Measurements from ENCODE around the gene BAD.
A peak's percentile ranks its signal among the peaks of the same experiment; 100 is the strongest.

The BAD gene

DNA sequence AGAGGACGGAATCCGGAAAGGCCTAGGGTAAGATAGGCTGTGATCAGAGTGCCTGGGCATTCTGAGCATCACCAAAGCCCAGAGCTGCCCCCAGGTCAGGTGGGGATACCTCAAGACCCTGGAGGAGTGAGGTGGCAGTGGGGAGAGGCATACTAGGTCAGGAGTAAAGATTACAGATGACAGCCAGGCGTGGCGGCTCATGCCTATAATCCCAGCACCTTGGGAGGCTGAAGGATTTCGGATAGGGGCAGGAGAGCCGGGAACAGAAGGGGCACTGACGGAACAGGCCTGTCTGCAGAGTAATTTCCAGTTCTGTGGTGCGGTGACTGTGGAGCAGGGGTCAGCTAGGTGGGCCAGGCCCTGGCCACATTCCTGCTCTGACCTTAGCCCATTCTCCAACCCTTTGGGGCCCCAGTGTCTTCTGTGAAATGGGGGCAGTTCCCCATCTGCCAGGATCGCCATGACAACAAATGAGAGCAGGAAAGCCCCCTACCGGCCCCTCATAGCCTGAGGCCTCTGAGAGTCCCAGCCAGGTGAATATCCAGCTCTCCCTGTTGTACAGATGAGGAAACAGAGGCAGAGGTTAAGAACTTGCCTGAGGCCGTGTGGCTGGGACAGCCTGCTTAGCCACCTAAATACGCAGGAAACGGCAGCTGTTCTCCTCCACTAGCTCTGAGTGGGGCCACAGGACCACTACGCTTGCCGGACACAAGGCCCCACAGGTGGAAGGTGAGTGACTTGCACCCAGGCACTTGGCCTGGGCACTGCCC lies 9.2 kb downstream of the BAD start:
- no peak for DNase-seq

GRCh38 chr11:64269540-64270220 lies 14.8 kb downstream of the BAD start:
- DNase-seq: peak; percentile 96

- no peak for DNase-seq
Measured at GRCh38 chr11:64268893-64269539, 15.4 kb downstream of the BAD start.

DNA sequence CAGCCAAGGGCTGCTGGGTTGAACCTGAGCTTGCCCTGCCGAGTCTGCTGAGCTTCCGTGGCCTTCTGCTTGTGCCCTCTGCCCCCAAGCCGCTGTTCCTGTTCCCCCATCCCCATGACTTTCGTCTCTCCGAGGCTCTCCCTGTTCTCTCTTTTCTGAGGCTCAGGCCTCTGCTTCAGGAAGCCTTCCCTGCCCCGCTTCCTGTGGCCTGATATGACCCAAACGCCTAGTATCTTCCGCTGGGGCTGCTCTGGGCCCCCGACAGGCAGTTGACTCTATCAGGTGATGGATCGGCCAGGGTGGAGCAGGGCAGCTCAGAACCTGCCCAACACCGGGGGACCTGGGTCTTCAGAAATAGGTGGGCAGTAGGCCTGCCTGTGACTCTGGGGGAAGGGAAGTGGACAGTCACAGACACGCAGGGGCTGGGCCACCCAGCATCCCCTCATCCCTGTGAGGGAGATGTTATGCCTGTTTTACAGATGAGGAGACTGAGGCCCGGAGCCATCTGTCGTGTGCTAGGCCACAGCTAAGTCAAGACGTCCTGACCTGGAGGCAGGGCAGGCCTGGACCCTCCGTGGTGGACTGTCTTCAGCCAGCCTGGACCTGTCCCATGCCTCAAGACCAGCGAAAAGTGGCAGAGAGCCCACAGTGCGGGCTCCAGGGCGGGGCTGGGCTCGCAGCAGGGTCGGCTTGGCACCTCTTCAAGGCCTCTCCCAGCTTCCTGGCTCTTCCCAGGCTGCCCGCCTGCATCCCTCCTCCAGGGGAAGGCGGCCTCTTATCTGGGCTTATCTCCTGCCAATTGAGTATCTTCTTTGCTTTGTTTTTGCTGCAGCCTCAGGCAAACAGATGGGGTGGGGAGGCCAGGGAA lies 16.2 kb downstream of the BAD start:
- no peak for DNase-seq

DNA sequence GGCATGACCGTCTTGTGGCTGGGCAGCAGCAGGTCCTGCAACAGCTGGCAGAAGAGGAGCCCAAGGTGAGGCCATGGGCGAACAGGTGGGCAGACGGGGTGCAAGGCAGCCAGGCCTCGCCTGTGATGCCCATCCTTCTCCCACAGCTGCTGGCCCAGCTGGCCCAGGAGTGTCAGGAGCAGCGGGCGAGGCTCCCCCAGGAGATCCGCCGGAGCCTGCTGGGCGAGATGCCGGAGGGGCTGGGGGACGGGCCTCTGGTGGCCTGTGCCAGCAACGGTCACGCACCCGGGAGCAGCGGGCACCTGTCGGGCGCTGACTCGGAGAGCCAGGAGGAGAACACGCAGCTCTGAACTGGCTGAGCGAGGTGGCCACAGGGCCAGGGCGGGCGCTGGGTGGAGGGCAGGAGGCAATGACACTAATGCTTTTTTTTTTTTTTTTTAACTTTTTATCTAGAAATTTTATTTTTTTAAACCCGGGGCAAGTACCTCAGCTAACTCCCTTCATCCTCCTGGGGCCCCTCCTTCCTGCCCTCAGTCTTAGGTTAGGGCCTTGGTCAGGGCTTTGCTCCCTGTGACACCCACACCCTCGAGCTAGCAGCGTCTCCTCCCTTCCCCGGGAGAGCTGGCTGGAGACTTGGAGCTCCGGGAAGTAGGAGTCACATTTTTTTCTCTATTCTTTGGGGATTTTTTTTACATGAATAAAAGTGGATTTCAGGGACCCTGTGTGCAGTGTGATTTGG lies 17.1 kb downstream of the BAD start:
- no peak for DNase-seq

- no peak for DNase-seq
Measured at GRCh38 chr11:64266339-64266738, 18.1 kb downstream of the BAD start.

DNA sequence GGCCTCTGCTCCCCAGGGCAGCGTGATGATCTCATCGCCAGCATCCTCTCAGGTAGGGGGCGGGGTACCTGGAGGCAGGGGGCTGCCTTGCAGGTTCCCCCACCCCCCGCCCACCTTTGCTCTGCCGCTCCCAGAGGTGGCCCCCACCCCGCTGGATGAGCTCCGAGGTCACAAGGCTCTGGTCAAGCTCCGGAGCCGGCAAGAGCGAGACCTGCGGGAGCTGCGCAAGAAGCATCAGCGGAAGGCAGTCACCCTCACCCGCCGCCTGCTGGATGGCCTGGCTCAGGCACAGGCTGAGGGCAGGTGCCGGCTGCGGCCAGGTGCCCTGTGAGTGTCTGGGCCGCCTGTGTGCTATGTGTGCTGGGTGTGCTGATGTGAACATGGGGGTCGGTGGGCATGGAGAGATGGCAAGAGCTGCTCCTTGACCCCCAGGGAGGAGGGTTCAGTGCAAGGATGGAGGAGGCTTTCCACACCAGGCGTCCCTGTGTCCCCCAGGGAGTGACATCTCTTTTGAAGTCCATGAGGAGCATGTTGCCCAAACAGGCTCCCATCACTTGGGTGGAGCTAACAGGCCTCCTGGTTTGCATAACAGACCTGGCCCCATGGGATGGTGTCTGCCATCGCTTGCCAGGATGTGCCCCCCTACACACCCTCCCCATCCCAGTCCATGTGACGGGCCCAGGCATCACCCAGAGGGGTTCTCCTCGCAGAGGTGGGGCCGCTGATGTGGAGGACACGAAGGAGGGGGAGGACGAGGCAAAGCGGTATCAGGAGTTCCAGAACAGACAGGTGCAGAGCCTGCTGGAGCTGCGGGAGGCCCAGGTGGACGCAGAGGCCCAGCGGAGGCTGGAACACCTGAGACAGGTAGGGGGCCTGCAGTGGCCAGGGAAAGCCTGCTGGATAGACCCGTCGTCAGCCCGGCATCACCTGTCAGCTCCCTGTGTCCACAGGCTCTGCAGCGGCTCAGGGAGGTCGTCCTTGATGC lies 19.0 kb downstream of the BAD start:
- no peak for DNase-seq

GRCh38 chr11:64264371-64264852 lies 20.1 kb downstream of the BAD start:
- DNase-seq: no peak

GRCh38 chr11:64263947-64264317 lies 20.5 kb downstream of the BAD start:
- DNase-seq: no peak

DNA sequence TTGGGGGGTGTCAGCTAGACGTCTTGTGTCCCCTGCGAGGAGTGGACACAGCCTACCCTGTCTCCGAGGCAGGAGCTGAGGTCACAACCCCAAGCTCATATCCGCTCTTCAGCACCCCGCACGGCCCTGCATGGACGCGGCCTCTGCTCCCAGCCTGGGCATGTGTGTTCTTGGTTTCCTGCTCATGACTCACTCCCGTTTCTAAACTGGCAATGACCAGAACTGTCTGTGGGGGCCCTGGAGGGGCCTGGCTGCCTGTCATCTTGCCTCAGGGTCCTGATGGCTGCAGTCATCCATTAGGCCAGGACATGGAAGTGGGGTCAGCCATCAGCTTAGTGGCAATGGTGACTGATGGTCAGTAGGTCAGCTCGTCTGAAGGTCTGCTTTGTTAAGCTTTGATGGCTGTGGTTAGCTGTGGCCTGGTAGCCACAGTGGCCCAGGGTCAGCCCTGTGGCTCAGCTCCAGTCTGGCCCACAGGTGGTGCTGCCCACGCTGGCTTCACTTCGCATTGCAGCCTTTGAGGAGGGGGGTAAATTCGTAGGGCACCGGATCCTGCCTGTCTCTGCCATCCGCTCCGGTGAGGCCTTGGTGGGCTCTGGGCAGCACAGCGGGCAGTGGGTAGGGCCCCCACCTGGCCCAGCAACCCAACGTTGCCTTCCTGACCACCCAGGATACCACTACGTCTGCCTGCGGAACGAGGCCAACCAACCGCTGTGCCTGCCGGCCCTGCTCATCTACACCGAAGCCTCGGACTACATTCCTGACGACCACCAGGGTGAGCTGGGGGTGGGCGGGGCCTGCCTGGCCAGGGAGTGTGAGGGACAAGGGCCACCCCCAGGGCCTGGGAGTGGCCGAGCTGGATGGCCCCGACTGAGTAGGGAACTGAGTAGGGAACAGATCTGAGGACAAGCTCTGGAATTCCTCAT lies 21.2 kb downstream of the BAD start:
- DNase-seq: no peak

DNA sequence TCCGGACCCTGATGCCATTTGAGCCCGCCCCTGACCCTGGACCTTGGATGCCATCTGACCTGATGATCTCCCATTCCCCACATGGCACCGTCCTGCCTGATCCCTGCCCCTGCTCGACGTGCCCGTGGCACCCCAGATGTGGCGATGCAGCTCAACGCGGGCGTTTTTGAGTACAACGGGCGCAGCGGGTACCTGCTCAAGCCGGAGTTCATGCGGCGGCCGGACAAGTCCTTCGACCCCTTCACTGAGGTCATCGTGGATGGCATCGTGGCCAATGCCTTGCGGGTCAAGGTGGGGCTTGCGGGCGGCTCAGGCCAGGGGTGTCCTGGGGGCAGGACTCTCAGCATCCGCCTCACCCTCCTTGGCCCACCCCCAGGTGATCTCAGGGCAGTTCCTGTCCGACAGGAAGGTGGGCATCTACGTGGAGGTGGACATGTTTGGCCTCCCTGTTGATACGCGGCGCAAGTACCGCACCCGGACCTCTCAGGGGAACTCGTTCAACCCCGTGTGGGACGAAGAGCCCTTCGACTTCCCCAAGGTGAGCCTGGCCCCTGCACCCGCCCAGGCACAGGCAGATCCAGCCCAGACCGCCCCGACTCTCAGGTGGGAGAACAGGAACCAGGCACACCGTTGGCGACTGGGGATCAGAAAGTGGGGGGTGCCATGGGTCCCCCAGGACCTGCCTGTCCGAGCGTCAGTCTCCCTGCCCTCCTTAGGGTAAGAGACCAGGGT lies 22.0 kb downstream of the BAD start:
- DNase-seq: no peak

DNA sequence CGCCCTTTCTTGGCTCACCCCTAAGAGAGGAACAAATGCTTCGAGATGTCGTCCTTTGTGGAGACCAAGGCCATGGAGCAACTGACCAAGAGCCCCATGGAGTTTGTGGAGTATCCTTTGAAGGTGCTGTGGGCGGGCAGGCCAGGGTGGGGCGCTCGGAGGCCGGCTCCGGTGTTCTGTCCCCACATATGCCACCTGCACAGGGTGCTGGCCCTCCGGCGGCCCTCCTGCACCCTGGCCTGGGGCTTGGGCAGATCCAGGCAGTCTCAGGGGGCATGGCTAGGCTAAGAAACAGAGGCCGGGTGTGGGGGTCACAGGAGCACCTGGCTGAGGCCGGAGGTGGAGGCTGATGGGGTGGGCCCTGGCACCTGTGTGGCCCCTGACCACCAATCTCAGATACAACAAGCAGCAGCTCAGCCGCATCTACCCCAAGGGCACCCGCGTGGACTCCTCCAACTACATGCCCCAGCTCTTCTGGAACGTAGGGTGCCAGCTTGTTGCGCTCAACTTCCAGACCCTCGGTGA lies 22.8 kb downstream of the BAD start:
- DNase-seq: no peak

DNA sequence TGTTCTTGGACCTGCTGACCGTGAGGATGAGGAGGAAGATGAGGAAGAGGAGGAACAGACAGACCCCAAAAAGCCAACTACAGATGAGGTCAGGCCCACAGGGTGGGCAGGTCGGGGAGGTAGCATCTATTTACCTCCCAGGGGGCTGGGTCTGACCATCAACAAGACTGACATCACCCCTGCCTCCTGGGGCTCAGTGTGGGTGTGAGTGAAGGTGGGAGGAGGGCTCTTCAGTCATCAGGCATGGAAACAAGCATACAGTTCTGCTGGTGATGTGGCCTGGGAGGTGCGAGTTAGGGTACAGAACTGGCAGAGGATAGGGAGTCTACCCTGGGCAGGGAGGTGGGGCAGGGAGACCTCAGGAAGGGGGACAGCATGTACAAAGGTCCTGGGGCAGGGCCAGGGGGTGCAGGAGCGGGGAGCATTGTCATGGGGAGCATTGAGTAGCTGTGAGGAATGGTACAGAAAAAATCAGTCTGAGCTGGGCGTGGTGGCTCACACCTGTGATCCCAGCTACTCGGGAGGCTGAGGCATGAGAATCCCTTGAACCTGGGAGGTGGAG lies 24.2 kb downstream of the BAD start:
- no peak for DNase-seq

DNA sequence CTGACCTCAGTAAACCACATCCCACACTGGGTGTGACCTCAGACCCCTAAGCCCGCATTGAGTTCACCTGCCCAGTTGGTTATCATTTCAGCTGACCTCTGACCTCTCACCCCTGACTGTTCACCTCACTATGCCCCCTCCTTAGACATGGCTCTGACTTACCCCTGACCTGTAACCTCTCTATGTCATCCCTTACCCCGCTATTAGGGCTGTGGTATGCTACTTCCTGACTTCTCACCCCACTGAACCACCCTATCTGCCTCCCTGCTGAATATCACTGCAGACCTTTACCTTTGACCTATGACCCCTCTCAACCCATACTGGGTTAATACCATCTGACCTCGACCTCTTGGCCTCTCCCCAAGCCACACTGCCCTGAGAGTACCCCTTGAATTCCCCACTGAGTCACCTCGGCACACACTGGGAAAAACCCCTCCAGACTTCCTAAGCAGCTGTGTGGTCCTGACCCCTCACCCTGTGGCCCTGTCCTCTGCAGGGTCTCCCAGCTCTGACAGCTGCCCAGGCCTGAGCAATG lies 24.9 kb downstream of the BAD start:
- no peak for DNase-seq

DNA sequence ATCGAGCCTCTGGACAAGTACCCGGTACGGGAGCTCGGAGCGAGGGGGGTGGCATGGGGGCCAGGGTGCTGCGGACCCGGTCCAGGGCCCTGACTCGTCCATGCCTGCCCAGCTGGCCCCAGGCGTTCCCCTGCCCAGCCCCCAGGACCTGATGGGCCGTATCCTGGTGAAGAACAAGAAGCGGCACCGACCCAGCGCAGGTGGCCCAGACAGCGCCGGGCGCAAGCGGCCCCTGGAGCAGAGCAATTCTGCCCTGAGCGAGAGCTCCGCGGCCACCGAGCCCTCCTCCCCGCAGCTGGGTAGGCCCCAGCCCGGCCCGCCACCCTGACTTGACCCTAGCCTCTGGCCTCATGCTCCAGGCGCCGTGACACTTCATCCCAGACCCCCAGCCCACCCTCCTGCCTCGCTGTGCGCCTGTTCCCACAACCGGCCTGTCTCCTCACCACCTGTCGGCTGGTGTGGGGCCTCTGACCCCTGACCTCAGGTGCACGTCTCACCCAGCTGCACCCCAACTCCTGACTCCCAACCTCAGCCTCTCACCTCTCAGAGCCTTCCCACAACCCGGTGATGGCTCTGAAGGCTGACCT lies 25.4 kb downstream of the BAD start:
- DNase-seq: no peak

GRCh38 chr11:64258356-64258755 lies 26.1 kb downstream of the BAD start:
- no peak for DNase-seq

DNA sequence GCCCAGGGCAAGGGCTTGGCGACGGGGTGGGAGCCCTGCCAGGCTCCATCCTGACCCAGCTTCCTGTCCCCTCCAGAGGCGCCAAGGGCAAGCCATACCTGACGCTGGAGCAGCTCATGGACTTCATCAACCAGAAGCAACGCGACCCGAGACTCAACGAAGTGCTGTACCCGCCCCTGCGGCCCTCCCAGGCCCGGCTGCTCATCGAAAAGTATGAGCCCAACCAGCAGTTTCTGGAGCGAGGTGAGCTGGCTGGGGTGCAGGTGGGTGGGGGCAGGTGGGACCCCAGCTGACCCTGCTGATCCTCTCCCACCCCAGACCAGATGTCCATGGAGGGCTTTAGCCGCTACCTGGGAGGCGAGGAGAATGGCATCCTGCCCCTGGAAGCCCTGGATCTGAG lies 28.2 kb downstream of the BAD start:
- DNase-seq: no peak
